GM18861 (cell line): ENCODE measurements around the gene LGI1.
A peak's percentile ranks its signal among the peaks of the same experiment; 100 is the strongest.

Source experiments
- ATAC-seq: cut with Tn5 transposase; IDR thresholded peaks from one replicate; pipeline ENCODE4 v1.9.1; 2021; ENCODE audit not compliant: unreplicated experiment

LGI1 gene

GRCh38 chr10:93757801-93758507 is at the start of gene LGI1:
TSS of gene LGI1 (plus strand) at chr10:93757936. CDS start at chr10:93758145, 209 bp downstream.
- no peak for ATAC-seq

GRCh38 chr10:93710333-93710909 is 47.3 kb upstream of the LGI1 start:
- no peak for ATAC-seq

- ATAC-seq, result no peak
These were observed 45.8 kb upstream of the LGI1 start for GRCh38 chr10:93711891-93712290.

GRCh38 chr10:93712593-93712992 is 45.1 kb upstream of the LGI1 start:
- no peak for ATAC-seq

DNA sequence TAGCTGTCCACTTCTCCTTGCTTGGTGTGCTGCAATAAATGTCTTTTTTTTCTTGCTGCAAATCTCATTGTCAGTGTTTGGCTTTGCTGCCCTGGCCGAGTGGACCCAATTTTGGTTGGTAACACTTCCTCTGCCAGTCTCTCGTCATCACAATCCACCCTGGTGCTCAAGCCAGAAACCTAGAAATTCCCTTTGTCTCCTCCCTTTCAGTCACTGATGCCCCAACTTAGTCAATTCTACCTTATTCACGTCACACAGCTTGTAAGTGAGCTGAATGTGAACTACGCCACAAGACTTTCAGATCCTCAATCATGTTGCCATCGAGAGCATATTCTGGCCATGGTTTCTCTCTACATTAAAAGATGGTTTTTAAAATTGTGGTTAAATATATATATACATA is 42.4 kb upstream of the LGI1 start:
- ATAC-seq, result peak; percentile 89

DNA sequence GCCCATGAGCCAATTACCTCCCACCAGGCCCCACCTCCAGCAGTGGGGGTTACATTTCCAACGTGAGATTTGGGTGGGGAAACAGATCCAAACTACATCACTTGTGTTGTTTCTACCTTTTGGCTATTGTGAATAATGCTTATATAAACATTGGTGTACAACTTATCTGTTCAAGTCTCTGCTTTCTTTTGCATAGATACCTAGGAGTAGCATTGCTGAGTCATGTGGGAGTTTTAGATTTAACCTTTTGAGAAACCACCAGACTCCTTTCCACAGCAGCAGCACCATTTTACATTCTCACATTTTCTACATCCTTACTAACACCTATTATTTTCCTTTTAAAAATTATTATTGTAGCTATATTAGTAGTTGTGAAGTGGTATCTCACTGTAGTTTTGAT is 41.0 kb upstream of the LGI1 start:
- ATAC-seq, result no peak

DNA sequence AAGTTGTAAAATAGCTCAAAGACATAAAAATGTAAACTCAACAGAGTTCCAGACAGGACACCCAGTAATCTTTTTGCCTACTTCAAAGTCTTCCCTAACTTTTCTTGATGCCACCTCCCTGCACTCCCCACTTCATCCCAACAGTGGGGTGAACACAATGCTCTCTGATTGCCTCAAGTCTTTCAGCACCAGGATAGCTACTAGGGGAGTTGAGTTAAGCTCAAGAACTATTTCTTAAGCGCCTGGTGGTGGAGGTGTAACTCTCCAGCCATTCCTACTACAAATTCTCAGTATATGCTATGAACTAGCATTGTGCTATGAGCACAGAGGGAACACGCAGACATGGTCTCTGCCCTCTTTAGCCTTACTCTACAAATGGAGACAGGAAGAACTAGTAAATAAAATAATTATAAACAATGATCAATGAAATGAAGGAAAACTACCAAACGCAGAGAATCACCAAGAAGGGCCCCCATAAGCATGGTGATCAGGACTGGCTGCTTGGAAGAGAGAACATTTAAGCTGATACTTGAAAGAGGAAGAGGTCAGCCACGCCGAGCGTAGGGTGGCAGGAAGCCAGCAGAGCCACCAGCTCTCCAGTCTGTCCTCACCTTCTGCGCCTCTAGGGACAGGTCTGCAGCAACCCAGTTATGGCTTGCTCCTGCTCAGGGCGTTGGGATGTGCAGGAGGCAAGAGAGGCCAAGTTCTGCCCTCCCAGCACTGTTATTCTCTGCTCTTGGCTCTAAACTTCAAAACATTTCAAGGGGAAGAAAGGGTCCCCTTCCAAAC is 38.6 kb upstream of the LGI1 start:
- no peak for ATAC-seq

DNA sequence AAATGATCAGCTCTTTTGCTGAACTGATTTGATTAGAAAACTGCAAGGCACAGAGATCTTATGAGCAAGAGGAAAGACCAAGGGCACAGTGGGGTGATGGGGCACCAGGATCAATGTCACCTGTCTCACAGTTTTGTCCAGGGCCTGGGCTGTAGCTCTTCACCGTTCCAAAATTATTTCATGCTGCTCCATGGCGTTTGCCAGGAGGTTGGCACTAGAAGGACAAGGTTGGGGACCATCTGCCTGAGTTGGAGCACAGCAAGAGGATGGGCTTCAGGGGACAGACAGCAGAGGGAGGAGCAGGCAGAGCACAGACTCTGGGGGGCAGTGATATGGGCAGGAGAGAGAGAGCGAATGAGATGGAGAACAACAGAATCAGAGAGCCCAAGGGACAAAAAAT is 37.8 kb upstream of the LGI1 start:
- ATAC-seq, result no peak

DNA sequence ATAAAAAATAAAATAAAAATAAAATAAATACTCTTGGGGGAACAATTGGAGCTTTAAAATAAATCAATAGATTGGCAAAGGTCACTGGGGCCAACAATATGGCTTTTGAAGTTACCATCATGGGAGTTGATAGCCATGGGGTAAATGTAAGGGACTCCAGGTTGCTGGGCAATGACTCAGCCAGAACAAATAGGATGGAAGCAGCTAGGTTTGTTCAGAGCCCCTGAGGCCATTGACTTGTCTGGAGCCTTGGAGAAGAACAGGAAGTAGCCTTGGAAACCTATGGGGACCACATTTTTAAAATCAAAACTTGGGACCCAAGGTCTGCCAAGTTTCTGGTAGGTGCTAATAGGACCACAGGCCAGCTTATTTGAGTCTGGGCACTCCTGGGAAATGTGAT is 35.2 kb upstream of the LGI1 start:
- ATAC-seq, result no peak

DNA sequence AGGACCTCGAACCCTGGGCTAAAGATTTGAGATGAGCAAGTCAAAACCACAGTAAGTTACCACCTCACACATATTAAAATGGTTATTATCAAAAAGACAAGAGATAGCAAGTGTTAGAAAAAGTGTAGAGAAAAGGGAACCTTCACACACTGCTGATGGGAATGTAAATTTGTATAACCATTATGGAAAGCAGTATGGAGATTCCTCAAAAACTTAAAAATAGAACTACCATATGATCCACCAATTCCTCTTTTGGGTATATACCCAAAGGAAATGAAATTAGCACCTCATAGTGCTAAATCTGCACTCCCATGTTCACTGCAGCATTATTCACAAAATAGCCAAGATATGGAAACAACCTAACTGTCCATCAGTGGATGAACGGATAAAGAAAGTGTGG is 34.6 kb upstream of the LGI1 start:
- no peak for ATAC-seq

GRCh38 chr10:93726024-93726423 is 31.7 kb upstream of the LGI1 start:
- ATAC-seq, result no peak

DNA sequence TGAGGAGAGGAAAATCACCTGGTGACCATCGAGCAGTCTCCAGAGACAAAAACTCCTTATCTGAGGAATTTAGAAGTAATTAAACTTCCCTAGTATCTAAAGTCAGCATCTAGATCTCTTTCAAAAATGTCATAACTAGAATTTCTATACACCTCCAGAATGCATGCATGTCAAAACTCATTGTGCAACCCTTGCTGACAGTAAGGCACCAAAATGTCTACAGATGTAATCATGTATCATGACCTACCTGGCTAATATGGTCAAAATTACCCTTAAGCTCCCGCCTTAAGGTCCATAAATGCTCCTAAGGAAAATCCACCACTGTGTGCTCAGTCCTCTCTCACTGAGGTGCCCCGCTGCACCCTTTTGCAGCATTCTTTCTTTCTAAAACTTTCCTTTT is 16.4 kb upstream of the LGI1 start:
- ATAC-seq, result no peak

- peak; percentile 95 for ATAC-seq
These were observed 14.9 kb upstream of the LGI1 start for GRCh38 chr10:93742633-93743349.

DNA sequence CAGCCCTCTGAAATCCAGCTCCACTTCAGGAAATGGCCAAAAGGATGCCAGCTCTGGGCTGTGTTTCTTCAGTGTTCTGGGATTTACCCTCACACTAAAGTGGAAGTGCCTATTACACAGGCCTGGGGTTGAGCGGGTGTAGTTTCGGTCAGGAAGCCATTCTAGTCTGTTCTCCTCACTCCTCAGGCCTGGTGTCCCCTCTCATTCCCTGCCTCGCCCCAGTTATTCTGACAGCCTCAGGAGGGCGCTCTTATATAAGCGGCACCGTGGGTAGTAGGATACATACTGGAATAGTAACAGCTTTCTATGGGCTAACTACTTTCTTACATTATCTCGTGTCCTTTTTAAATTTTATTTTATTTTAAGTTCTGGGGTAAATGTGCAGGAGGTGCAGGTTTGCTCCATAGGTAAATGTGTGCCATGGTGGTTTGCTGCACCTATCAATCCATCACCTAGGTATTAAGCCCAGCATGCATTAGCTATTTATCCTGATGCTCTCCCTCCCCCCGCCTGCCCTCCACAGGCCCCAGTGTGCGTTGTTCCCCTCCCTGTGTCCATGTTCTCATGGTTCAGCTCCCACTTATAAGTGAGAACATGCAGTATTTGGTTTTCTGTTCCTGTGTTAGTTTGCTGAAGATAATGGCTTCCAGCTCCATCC is 12.2 kb upstream of the LGI1 start:
- ATAC-seq, result no peak

DNA sequence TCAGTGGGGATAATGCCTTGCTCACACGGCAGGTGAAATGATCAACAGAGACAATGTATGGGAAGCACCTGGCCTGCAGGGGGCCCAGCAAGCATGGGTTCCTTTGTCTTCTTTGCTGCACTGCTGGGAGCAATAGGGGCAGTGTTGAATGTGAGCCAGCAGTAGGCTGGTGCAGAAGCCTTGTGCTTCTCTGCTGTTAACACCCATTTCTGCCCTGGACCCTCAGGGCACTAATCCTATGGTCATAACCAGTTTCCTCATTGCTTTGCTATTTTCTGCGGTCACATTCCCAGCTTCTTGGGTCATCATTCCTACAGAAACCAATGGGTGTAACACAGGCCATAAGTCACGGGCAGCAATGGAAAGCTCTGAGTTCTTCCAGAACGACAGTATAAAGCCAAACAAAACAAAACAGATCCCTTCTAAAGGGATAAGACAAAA is 10.9 kb upstream of the LGI1 start:
- ATAC-seq, result no peak

DNA sequence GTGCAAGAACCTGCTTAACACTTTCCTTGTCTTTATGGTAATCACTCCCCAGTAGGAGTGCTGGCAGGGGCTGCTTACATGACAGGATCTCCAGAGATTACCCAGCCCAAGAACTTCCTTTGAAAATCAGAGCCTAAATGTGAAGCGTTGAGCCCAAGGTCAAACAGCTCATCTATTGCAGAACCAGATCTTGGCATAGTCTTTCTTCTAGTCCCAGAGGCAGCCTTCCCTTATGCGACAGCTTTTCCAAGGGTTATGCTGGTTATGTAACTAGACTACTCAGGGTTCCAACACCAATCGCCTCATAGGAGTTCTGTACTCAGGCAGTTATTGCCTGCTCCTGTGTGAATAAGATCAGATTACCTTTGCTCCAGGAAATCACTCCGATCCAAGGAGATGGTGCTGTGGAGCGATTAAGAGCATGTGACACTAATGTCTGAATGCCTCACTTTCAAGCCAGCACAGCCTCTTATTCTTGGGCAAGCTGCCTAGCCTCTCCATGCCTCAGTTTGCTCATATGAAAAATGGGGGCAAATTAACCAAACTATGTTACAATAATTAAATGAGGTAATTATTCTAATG is 8.4 kb upstream of the LGI1 start:
- no peak for ATAC-seq

- no peak for ATAC-seq
These were observed 6.6 kb upstream of the LGI1 start for GRCh38 chr10:93751124-93751523.

GRCh38 chr10:93751832-93752231 is 5.9 kb upstream of the LGI1 start:
- peak; percentile 46 for ATAC-seq

GRCh38 chr10:93752761-93753160 is 5.0 kb upstream of the LGI1 start:
- ATAC-seq, result no peak

GRCh38 chr10:93753621-93754250 is 4.0 kb upstream of the LGI1 start:
- no peak for ATAC-seq
